Keratinocyte (primary cell): ENCODE results near the gene PCGF3. TPM values are rescaled to one million over a fixed set of nuclear protein-coding genes. Genes with fewer than 3 reads are reported as not detected.

Experiments
- DNase-seq: peaks from one replicate; pipeline ENCODE4 v3.0.0-alpha.2; 2011; ENCODE audit warnings: low read depth, missing footprints, low spot score
- FAIRE-seq: peaks from 2 replicates; lab custom pipeline; 2011; peaks lifted over from hg19 to GRCh38; lab: Jason Lieb, UNC
- H2AFZ ChIP-seq: 2 replicates; pipeline ENCODE4 v1.6.0; 2012; ENCODE audit warnings: low read length, control low read depth, inconsistent platforms; ENCODE audit not compliant: control insufficient read depth
- H3K27ac ChIP-seq: 2 replicates; pipeline ENCODE4 v1.5.1; 2011; ENCODE audit warnings: low read length; ENCODE audit not compliant: control insufficient read depth, insufficient read depth
- H3K27me3 ChIP-seq: 3 replicates; pipeline ENCODE4 v1.6.0; 2011; ENCODE audit warnings: low read length; ENCODE audit not compliant: control insufficient read depth, insufficient read depth; ENCODE audit errors: extremely low read depth
- H3K36me3 ChIP-seq, 2 experiments: 2 replicates in 1 of 2; 3 replicates in 1 of 2; pipeline ENCODE4 v1.5.1; 2011; ENCODE audit warnings: low read length in 2 of 2, mild to moderate bottlenecking in 1 of 2; ENCODE audit not compliant: control insufficient read depth in 2 of 2, insufficient read depth in 2 of 2; ENCODE audit errors: extremely low read depth in 1 of 2
- H3K4me1 ChIP-seq: 3 replicates; pipeline ENCODE4 v1.5.1; 2011; ENCODE audit warnings: low read length; ENCODE audit not compliant: control insufficient read depth, insufficient read depth; ENCODE audit errors: extremely low read depth
- H3K4me2 ChIP-seq: 3 replicates; pipeline ENCODE4 v1.6.0; 2011; ENCODE audit warnings: low read depth, low read length; ENCODE audit not compliant: control insufficient read depth, insufficient read depth; ENCODE audit errors: extremely low read depth
- H3K4me3 ChIP-seq, 3 experiments: fragments of 200-600 bp in 1 of 3; sonication (generic) in 1 of 3; 2 replicates in 2 of 3; 3 replicates in 1 of 3; pipeline ENCODE4 v1.5.1; 2011 to 2016; ENCODE audit warnings: low read length in 3 of 3, mild to moderate bottlenecking in 3 of 3, control low read depth in 2 of 3, inconsistent platforms in 1 of 3, low read depth in 1 of 3, mixed read lengths in 1 of 3, mixed run types in 1 of 3, moderate library complexity in 1 of 3; ENCODE audit not compliant: control insufficient read depth in 2 of 3, insufficient read depth in 2 of 3; ENCODE audit errors: extremely low read depth in 1 of 3
- H3K79me2 ChIP-seq: 2 replicates; pipeline ENCODE4 v1.6.0; 2012; ENCODE audit warnings: low read length; ENCODE audit not compliant: control insufficient read depth, insufficient read depth
- H3K9ac ChIP-seq: 3 replicates; pipeline ENCODE4 v1.6.0; 2011; ENCODE audit warnings: low read length; ENCODE audit not compliant: control insufficient read depth, insufficient read depth; ENCODE audit errors: extremely low read depth
- H3K9me1 ChIP-seq: 3 replicates; pipeline ENCODE4 v1.6.0; 2011; ENCODE audit warnings: low read length; ENCODE audit not compliant: control insufficient read depth, insufficient read depth; ENCODE audit errors: extremely low read depth
- H3K9me3 ChIP-seq: 2 replicates; pipeline ENCODE4 v1.5.1; 2012; ENCODE audit warnings: low read depth, low read length; ENCODE audit not compliant: control insufficient read depth
- H4K20me1 ChIP-seq: 3 replicates; pipeline ENCODE4 v1.6.0; 2011; ENCODE audit warnings: low read length; ENCODE audit not compliant: control insufficient read depth, insufficient read depth; ENCODE audit errors: extremely low read depth
- EZH2 ChIP-seq: IDR thresholded peaks from one replicate; pipeline ENCODE4 v1.6.1; 2012; ENCODE audit warnings: inconsistent platforms, mild to moderate bottlenecking, low read length, moderate library complexity
- dilution Hi-C: fragments of 300-500 bp; cut with MboI; formaldehyde crosslinking; loops from one replicate; pipeline ENCODE4 v1.7.0; 2020; ENCODE audit warnings: low sequenced_read_pairs; ENCODE audit not compliant: extremely low pct_ligation_motif_present
- polyA plus RNA-seq, 5 experiments: library from polyadenylated mRNA; depleted of rRNA in 3 of 5; stranded (reverse) in 3 of 5; stranded (forward) in 1 of 5; unstranded in 1 of 5; fragments of >200 nt; gene quantifications; 1 replicate in 1 of 5; 2 replicates in 3 of 5; 3 replicates in 1 of 5; pipeline versions ENCODE4 v1.2.1 to v1.2.3, GENCODE V29; 2011 to 2012; ENCODE audit warnings: missing spikeins in 2 of 5, low read depth in 1 of 5, low replicate concordance in 1 of 5
- TF ChIP-seq, protein P1 (sequence below), 3 experiments: IDR thresholded peaks in 1 of 3; conservative IDR thresholded peaks in 1 of 3; optimal IDR thresholded peaks in 1 of 3; 2 replicates in 2 of 3; 3 replicates in 1 of 3; pipeline versions ENCODE3 to v1.5.1; 2011; ENCODE audit warnings: low read length in 3 of 3, mild to moderate bottlenecking in 3 of 3, moderate library complexity in 2 of 3, control low read depth in 1 of 3, inconsistent platforms in 1 of 3; ENCODE audit not compliant: insufficient read depth in 2 of 3; ENCODE audit errors: extremely low read depth in 1 of 3

The PCGF3 gene
- polyA plus RNA-seq, 1 donor (not counting 4 experiments of a cell fraction or from before 2014, with no cell fraction given): 40.1 TPM

DNA sequence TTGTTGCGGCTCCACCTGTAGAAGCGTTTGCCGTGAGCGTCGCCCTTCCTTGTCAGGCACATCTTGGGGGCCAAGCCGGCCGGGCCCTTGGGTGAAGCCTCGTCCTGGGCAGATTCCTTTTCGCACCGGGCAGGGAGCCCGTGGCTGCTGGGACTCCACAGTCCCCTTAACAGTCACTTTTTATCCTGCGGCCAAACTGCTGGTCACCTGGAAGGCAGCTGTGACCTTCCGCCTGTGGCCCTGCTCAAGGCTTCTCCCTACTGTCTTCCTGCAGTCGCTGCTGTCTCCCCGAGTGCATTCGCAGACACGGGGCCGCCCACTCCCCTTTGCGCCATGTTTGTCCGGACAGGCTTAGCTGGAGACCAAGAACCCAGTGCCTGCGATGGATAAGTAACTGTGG lies 55.0 kb downstream of the PCGF3 start:
- peaks cover 18% of the 10 kb centered on the region for H4K20me1 ChIP-seq
- no peak overlapping the region for H2AFZ ChIP-seq
- dilution Hi-C loops: no loop called here
- no peaks in the 10 kb centered on the region for H3K9me1 ChIP-seq
- peaks cover 21% of the 10 kb centered on the region in 2 experiments for H3K36me3 ChIP-seq
- no peaks in the 10 kb centered on the region for H3K27me3 ChIP-seq
- DNase-seq: no peak
- H3K9me3 ChIP-seq: no peaks in the 10 kb centered on the region
- no peak for FAIRE-seq
- H3K4me1 ChIP-seq: peaks cover 5% of the 10 kb centered on the region
- H3K4me3 ChIP-seq: no peak overlapping the region
- TF ChIP-seq, protein P1, sequence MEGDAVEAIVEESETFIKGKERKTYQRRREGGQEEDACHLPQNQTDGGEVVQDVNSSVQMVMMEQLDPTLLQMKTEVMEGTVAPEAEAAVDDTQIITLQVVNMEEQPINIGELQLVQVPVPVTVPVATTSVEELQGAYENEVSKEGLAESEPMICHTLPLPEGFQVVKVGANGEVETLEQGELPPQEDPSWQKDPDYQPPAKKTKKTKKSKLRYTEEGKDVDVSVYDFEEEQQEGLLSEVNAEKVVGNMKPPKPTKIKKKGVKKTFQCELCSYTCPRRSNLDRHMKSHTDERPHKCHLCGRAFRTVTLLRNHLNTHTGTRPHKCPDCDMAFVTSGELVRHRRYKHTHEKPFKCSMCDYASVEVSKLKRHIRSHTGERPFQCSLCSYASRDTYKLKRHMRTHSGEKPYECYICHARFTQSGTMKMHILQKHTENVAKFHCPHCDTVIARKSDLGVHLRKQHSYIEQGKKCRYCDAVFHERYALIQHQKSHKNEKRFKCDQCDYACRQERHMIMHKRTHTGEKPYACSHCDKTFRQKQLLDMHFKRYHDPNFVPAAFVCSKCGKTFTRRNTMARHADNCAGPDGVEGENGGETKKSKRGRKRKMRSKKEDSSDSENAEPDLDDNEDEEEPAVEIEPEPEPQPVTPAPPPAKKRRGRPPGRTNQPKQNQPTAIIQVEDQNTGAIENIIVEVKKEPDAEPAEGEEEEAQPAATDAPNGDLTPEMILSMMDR (optimal IDR thresholded peaks at IDR 0.05 in 1 of 3, IDR thresholded peaks at IDR 0.05 in 1 of 3, conservative IDR thresholded peaks at IDR 0.05 in 1 of 3; ENCODE audit: extremely low read depth in 1 of 3, insufficient read depth in 2 of 3, low read length in 3 of 3): no peak
- no peak for TF ChIP-seq EZH2
- no peak overlapping the region for H3K9ac ChIP-seq
- H3K27ac ChIP-seq: no peak overlapping the region
- no peak overlapping the region for H3K4me2 ChIP-seq
- H3K79me2 ChIP-seq: no peaks in the 10 kb centered on the region

DNA sequence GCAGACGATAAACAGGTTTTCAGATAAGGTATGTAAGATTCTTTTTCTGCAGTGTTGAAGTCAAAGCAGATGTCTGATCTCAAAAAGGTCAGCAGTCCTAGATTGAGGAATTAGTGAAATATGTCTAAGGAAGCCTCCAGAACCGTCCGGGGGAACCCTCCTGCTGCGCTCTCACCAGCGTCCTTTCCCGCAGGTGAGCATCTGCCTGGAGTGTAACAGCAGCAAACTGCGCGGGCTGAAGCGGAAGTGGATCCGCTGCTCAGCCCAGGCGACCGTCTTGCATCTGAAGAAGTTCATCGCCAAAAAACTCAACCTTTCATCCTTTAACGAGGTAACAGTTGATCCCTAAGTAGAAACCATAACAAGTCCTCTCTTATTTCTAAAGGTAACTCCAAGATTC lies 55.5 kb downstream of the PCGF3 start:
- H3K9ac ChIP-seq: no peak overlapping the region
- H3K4me2 ChIP-seq: no peak overlapping the region
- no peak for FAIRE-seq
- peaks cover 9% of the 10 kb centered on the region for H3K4me1 ChIP-seq
- TF ChIP-seq, protein P1 (optimal IDR thresholded peaks at IDR 0.05 in 1 of 3, IDR thresholded peaks at IDR 0.05 in 1 of 3, conservative IDR thresholded peaks at IDR 0.05 in 1 of 3; ENCODE audit: extremely low read depth in 1 of 3, insufficient read depth in 2 of 3, low read length in 3 of 3): no peak
- no peak for TF ChIP-seq EZH2
- peaks cover 23% of the 10 kb centered on the region for H4K20me1 ChIP-seq
- H3K9me3 ChIP-seq: no peaks in the 10 kb centered on the region
- H3K4me3 ChIP-seq: no peak overlapping the region
- H3K9me1 ChIP-seq: no peaks in the 10 kb centered on the region
- H3K79me2 ChIP-seq: no peaks in the 10 kb centered on the region
- DNase-seq: no peak
- H2AFZ ChIP-seq: no peak overlapping the region
- no peaks in the 10 kb centered on the region for H3K27me3 ChIP-seq
- peaks cover 21 to 23% of the 10 kb centered on the region in 2 experiments for H3K36me3 ChIP-seq
- dilution Hi-C loops: no loop called here
- H3K27ac ChIP-seq: no peak overlapping the region
